ENCODE measurements around the gene PDZD2. TPM values are rescaled to one million over a fixed set of nuclear protein-coding genes. Genes with fewer than 3 reads are reported as not detected.
"Not testable (repeated sequence)": the region's sequence is repeated elsewhere in the genome, so short reads cannot be mapped to it uniquely, and the experiment has no call there.

The PDZD2 gene
- polyA plus RNA-seq, 4 donors = 1.4 to 3.9 (median 3.7) TPM; not detected in 1

DNA sequence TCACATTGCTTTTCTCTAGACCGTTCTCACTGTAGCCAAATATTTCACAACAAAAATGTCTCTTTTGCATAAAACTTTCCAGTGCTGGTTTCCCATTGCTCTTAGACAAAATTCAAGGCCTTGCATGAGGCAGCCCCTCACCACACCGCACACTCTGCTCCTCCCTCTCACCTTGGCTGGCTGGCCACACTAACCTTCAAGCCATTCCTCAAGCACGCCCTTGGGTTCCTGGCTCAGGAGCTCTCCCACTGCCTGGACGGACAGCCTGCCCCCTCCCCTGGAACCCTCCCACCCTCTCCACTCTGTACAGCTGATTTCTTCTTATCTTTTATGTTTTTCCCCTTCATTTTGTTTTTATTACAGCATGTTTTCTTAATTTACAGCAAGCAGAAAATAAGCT is 83.2 kb downstream of the PDZD2 start:
- H3K4me1 ChIP-seq (ENCODE audit: control insufficient read depth in 3 of 3, insufficient read depth in 2 of 3, low read depth in 1 of 3, low read length in 2 of 3) = no peaks in the 10 kb centered on the region
- FAIRE-seq (no peak), DNase-seq (no peak)
- H3K9me3 ChIP-seq (ENCODE audit: control insufficient read depth in 2 of 2, insufficient read depth in 1 of 2, low read depth in 1 of 2, low read length in 1 of 2) = peaks cover 0 to 2% of the 10 kb centered on the region in 2 donors
- no peak overlapping the region for H3K4me3 ChIP-seq (ENCODE audit: low read depth in 1 of 3, low read length in 3 of 3)
- H3K27me3 ChIP-seq (ENCODE audit: control insufficient read depth in 3 of 3, insufficient read depth in 3 of 3, low read length in 3 of 3) = no peaks in the 10 kb centered on the region
- H3K27ac ChIP-seq (ENCODE audit: low read depth in 1 of 3, low read length in 2 of 3) = no peak overlapping the region
- H3K36me3 ChIP-seq (ENCODE audit: control insufficient read depth in 3 of 3, insufficient read depth in 2 of 3, low read depth in 1 of 3, low read length in 3 of 3) = no peaks in the 10 kb centered on the region
- 71 to 79% (median 72%) methylated on average over 4 of the region's 4 CpGs for WGBS, 3 donors

DNA sequence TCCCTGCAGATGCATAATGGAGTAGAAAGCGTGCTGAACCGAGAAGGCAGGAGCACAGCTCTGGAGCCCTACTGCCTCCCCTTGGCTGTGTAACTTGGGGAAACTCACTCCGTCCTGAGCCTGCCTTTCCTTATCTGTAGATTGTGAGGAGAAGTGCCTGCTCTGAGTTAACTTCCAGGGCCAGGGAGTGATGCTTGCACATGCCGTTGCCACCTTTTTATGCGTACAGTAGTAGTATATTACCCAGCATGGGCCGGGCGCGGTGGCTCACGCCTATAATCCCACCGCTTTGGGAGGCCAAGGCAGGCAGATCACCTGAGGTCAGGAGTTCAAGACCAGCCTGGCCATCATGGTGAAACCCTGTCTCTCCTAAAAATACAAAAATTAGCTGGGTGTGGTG is 87.1 kb downstream of the PDZD2 start:
- 90 to 91% (median 91%) methylated on average over 10 of the region's 10 CpGs for WGBS, 3 donors
- Histone ChIP-seq H3K9me3 (ENCODE audit: control insufficient read depth in 2 of 2, insufficient read depth in 1 of 2, low read depth in 1 of 2, low read length in 1 of 2) (no peaks in the 10 kb centered on the region), H3K27ac (ENCODE audit: low read depth in 1 of 3, low read length in 2 of 3) (no peak overlapping the region), H3K4me3 (ENCODE audit: low read depth in 1 of 3, low read length in 3 of 3) (no peak overlapping the region), H3K27me3 (ENCODE audit: control insufficient read depth in 3 of 3, insufficient read depth in 3 of 3, low read length in 3 of 3) (no peaks in the 10 kb centered on the region), H3K4me1 (ENCODE audit: control insufficient read depth in 3 of 3, insufficient read depth in 2 of 3, low read depth in 1 of 3, low read length in 2 of 3) (no peaks in the 10 kb centered on the region), H3K36me3 (ENCODE audit: control insufficient read depth in 3 of 3, insufficient read depth in 2 of 3, low read depth in 1 of 3, low read length in 3 of 3) (no peaks in the 10 kb centered on the region)
- DNase-seq = no peak
- FAIRE-seq = no peak

DNA sequence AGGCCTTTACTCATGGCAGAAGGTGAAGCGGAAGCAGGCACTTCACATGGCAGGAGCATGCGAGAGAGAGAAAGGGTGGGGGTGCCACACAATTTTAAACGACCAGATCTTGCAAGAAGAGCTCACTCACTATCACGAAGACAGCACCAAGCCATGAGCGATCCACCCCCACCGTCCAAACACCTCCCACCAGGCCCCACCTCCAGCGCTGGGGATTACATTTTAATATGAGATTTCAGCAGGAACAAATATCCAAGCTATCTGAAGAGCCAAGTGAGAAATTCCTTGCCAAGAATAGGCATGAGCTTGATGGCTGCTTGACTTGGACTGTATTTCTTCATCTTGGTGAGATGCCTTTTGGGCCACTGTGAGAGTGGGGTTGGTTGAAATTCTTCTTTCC is 88.0 kb downstream of the PDZD2 start:
- WGBS, 3 donors = 86 to 92% (median 91%) methylated on average over 7 of the region's 7 CpGs
- H3K36me3 ChIP-seq (ENCODE audit: control insufficient read depth in 3 of 3, insufficient read depth in 2 of 3, low read depth in 1 of 3, low read length in 3 of 3) = no peaks in the 10 kb centered on the region
- no peaks in the 10 kb centered on the region for H3K27me3 ChIP-seq (ENCODE audit: control insufficient read depth in 3 of 3, insufficient read depth in 3 of 3, low read length in 3 of 3)
- no peaks in the 10 kb centered on the region for H3K4me1 ChIP-seq (ENCODE audit: control insufficient read depth in 3 of 3, insufficient read depth in 2 of 3, low read depth in 1 of 3, low read length in 2 of 3)
- FAIRE-seq (no peak), DNase-seq (no peak)
- no peak overlapping the region for H3K4me3 ChIP-seq (ENCODE audit: low read depth in 1 of 3, low read length in 3 of 3)
- no peaks in the 10 kb centered on the region for H3K9me3 ChIP-seq (ENCODE audit: control insufficient read depth in 2 of 2, insufficient read depth in 1 of 2, low read depth in 1 of 2, low read length in 1 of 2)
- H3K27ac ChIP-seq (ENCODE audit: low read depth in 1 of 3, low read length in 2 of 3) = no peak overlapping the region

- WGBS, 3 donors = 81 to 88% (median 85%) methylated on average over 3 of the region's 3 CpGs
- no peak for DNase-seq
- no peak for FAIRE-seq
- Histone ChIP-seq H3K9me3 (ENCODE audit: control insufficient read depth in 2 of 2, insufficient read depth in 1 of 2, low read depth in 1 of 2, low read length in 1 of 2) (no peaks in the 10 kb centered on the region), H3K27me3 (ENCODE audit: control insufficient read depth in 3 of 3, insufficient read depth in 3 of 3, low read length in 3 of 3) (no peaks in the 10 kb centered on the region), H3K27ac (ENCODE audit: low read depth in 1 of 3, low read length in 2 of 3) (no peak overlapping the region), H3K4me1 (ENCODE audit: control insufficient read depth in 3 of 3, insufficient read depth in 2 of 3, low read depth in 1 of 3, low read length in 2 of 3) (no peaks in the 10 kb centered on the region), H3K36me3 (ENCODE audit: control insufficient read depth in 3 of 3, insufficient read depth in 2 of 3, low read depth in 1 of 3, low read length in 3 of 3) (no peaks in the 10 kb centered on the region), H3K4me3 (ENCODE audit: low read depth in 1 of 3, low read length in 3 of 3) (no peak overlapping the region)
Measured at GRCh38 chr5:31728039-31728438, 89.1 kb downstream of the PDZD2 start.

DNA sequence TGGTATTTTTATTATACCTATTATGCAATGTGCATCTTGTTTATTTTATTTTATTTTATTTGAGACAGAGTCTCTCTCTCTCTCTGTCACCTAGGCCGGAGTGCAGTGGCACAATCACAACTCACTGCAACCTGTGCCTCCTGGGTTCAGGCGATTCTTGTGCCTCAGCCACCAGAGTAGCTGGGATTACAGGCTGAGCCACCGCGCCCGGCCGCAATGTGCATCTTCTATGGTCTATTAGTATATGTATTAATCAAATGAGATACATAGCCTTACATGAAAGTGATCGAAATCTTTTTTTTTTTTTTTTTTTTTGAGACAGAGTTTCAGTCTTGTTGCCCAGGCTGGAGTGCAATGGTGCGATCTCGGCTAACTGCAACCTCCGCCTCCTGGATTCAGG is 89.9 kb downstream of the PDZD2 start:
- not testable (repeated sequence) for H3K27me3 ChIP-seq (ENCODE audit: control insufficient read depth in 3 of 3, insufficient read depth in 3 of 3, low read length in 3 of 3); FAIRE-seq; H3K27ac ChIP-seq (ENCODE audit: low read depth in 1 of 3, low read length in 2 of 3); H3K4me3 ChIP-seq (ENCODE audit: low read depth in 1 of 3, low read length in 3 of 3); DNase-seq; H3K4me1 ChIP-seq (ENCODE audit: control insufficient read depth in 3 of 3, insufficient read depth in 2 of 3, low read depth in 1 of 3, low read length in 2 of 3); H3K9me3 ChIP-seq (ENCODE audit: control insufficient read depth in 2 of 2, insufficient read depth in 1 of 2, low read depth in 1 of 2, low read length in 1 of 2); H3K36me3 ChIP-seq (ENCODE audit: control insufficient read depth in 3 of 3, insufficient read depth in 2 of 3, low read depth in 1 of 3, low read length in 3 of 3)
- 94 to 95% (median 95%) methylated on average over 10 of the region's 10 CpGs for WGBS, 3 donors

DNA sequence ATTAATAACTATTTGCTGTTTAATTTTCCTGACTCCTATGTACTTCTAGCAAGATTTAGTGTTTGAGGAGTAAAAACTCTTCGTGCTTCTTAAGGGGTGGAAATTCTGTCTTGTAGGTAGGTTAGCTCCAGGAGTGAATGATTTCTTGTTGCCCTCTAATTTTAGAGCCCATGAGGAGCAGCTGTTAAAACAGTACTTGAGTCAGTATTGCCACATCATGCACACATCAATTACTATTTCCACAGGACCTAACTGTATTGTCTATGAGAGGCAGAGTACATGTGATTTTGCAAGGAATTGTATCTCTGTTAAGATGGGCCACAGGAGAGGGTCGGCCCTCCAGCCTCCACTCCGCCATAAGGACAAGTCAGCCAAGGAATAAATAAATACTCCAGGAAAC is 91.2 kb downstream of the PDZD2 start:
- no peak overlapping the region for H3K4me3 ChIP-seq (ENCODE audit: low read depth in 1 of 3, low read length in 3 of 3)
- H3K4me1 ChIP-seq (ENCODE audit: control insufficient read depth in 3 of 3, insufficient read depth in 2 of 3, low read depth in 1 of 3, low read length in 2 of 3) = no peaks in the 10 kb centered on the region
- no peak for FAIRE-seq
- H3K36me3 ChIP-seq (ENCODE audit: control insufficient read depth in 3 of 3, insufficient read depth in 2 of 3, low read depth in 1 of 3, low read length in 3 of 3) = no peaks in the 10 kb centered on the region
- H3K9me3 ChIP-seq (ENCODE audit: control insufficient read depth in 2 of 2, insufficient read depth in 1 of 2, low read depth in 1 of 2, low read length in 1 of 2) = no peaks in the 10 kb centered on the region
- WGBS, 3 donors = 82 to 89% (median 83%) methylated on average over 3 of the region's 3 CpGs
- no peak for DNase-seq
- no peak overlapping the region for H3K27ac ChIP-seq (ENCODE audit: low read depth in 1 of 3, low read length in 2 of 3)
- H3K27me3 ChIP-seq (ENCODE audit: control insufficient read depth in 3 of 3, insufficient read depth in 3 of 3, low read length in 3 of 3) = no peaks in the 10 kb centered on the region

- Histone ChIP-seq H3K27ac (ENCODE audit: low read depth in 1 of 3, low read length in 2 of 3) (no peak overlapping the region), H3K4me1 (ENCODE audit: control insufficient read depth in 3 of 3, insufficient read depth in 2 of 3, low read depth in 1 of 3, low read length in 2 of 3) (no peaks in the 10 kb centered on the region), H3K27me3 (ENCODE audit: control insufficient read depth in 3 of 3, insufficient read depth in 3 of 3, low read length in 3 of 3) (no peaks in the 10 kb centered on the region), H3K36me3 (ENCODE audit: control insufficient read depth in 3 of 3, insufficient read depth in 2 of 3, low read depth in 1 of 3, low read length in 3 of 3) (no peaks in the 10 kb centered on the region), H3K4me3 (ENCODE audit: low read depth in 1 of 3, low read length in 3 of 3) (no peak overlapping the region), H3K9me3 (ENCODE audit: control insufficient read depth in 2 of 2, insufficient read depth in 1 of 2, low read depth in 1 of 2, low read length in 1 of 2) (no peaks in the 10 kb centered on the region)
- 65 to 68% (median 68%) methylated on average over 3 of the region's 3 CpGs for WGBS, 3 donors
- FAIRE-seq (no peak), DNase-seq (no peak)
Measured at GRCh38 chr5:31731016-31731415, 92.1 kb downstream of the PDZD2 start.

- Histone ChIP-seq H3K36me3 (ENCODE audit: control insufficient read depth in 3 of 3, insufficient read depth in 2 of 3, low read depth in 1 of 3, low read length in 3 of 3) (no peaks in the 10 kb centered on the region), H3K27ac (ENCODE audit: low read depth in 1 of 3, low read length in 2 of 3) (peak overlapping the region in 1 of 3 donors; percentile 29), H3K27me3 (ENCODE audit: control insufficient read depth in 3 of 3, insufficient read depth in 3 of 3, low read length in 3 of 3) (no peaks in the 10 kb centered on the region), H3K4me1 (ENCODE audit: control insufficient read depth in 3 of 3, insufficient read depth in 2 of 3, low read depth in 1 of 3, low read length in 2 of 3) (no peaks in the 10 kb centered on the region), H3K9me3 (ENCODE audit: control insufficient read depth in 2 of 2, insufficient read depth in 1 of 2, low read depth in 1 of 2, low read length in 1 of 2) (no peaks in the 10 kb centered on the region), H3K4me3 (ENCODE audit: low read depth in 1 of 3, low read length in 3 of 3) (no peak overlapping the region)
- FAIRE-seq = no peak
- no peak for DNase-seq
- 67 to 75% (median 72%) methylated on average over 3 of the region's 3 CpGs for WGBS, 3 donors
Measured at GRCh38 chr5:31731710-31732301, 92.9 kb downstream of the PDZD2 start.

GRCh38 chr5:31732821-31733220 is 93.9 kb downstream of the PDZD2 start:
- DNase-seq; H3K9me3 ChIP-seq (ENCODE audit: control insufficient read depth in 2 of 2, insufficient read depth in 1 of 2, low read depth in 1 of 2, low read length in 1 of 2); H3K4me1 ChIP-seq (ENCODE audit: control insufficient read depth in 3 of 3, insufficient read depth in 2 of 3, low read depth in 1 of 3, low read length in 2 of 3); H3K36me3 ChIP-seq (ENCODE audit: control insufficient read depth in 3 of 3, insufficient read depth in 2 of 3, low read depth in 1 of 3, low read length in 3 of 3); FAIRE-seq; H3K27ac ChIP-seq (ENCODE audit: low read depth in 1 of 3, low read length in 2 of 3); H3K4me3 ChIP-seq (ENCODE audit: low read depth in 1 of 3, low read length in 3 of 3); H3K27me3 ChIP-seq (ENCODE audit: control insufficient read depth in 3 of 3, insufficient read depth in 3 of 3, low read length in 3 of 3): not testable (repeated sequence)
- 83 to 96% (median 87%) methylated on average over 12 of the region's 12 CpGs for WGBS, 3 donors
